Measurements from ENCODE around the gene MC1R. TPM values are rescaled to one million over a fixed set of nuclear protein-coding genes. Genes with fewer than 3 reads are reported as not detected.

MC1R gene
- polyA plus RNA-seq, 3 donors = 0.21 to 3.9 TPM; not detected in 1

DNA sequence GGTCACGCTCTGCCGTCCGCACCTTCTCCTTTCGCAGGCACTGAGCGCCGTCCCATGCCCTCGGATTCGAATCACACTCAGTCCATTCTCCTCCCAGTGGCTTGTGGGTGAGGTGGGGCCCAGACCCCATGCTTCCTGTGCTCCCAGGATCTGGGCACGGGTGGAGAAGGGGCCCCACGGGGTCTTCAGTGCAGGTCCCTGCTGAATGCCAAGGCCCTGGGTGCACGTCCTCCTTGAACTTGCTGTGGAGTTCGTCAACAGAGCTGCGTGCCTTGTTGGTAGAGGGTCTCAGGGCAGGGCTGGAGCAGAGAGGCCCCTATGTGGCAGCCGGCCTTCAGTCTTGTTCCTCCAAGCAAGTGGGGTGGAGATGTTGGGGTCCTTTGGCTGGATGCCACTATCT, 7.3 kb upstream of the MC1R start:
- peaks cover 26 to 51% of the 10 kb centered on the region in 2 donors for H3K36me3 Mint-ChIP-seq
- DNase-seq = no peak
- 94% methylated on average over 8 of the region's 14 CpGs for WGBS (ENCODE audit: insufficient coverage)

DNA sequence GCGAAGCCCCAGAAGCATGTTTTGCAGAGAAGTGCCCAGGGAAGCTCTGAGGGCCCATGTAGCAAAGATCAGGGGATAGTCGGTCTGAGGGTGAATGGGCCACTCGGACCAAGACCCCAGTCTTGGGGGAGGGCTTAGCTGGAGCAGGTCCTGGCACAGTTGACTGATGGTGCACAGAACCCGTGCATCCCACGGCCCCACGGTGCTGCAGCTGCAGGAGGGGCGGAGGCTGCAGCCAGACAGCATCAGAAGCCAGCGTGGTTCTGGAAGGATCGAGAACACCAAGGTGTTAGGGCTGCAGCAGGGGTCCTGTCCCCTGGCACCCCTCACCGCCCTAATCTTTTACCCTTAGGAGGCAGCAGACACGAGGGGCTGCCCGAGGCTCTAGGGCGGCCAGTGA, 6.5 kb upstream of the MC1R start:
- Mint-ChIP-seq H3K9me3 (peaks cover 0 to 2% (median 0%) of the 10 kb centered on the region in 7 donors), H3K36me3 (peaks cover 18 to 43% of the 10 kb centered on the region in 2 donors), H3K4me3 (no peak overlapping the region), H3K27ac (no peak overlapping the region), H3K4me1 (peaks cover 7% of the 10 kb centered on the region), H3K27me3 (ENCODE audit: low read depth in 3 of 3) (peaks cover 1 to 15% (median 6%) of the 10 kb centered on the region in 3 donors)
- Histone ChIP-seq H2AFZ (ENCODE audit: insufficient read depth, low read depth, low read length, poor library complexity, severe bottlenecking) (no peak overlapping the region), H3K27ac (ENCODE audit: low read depth in 1 of 2, low read length in 2 of 2) (no peak overlapping the region), H3K9me3 (replicated peaks in 1 of 2; ENCODE audit: control insufficient read depth in 1 of 2, insufficient read depth in 1 of 2, low read length in 2 of 2) (no peaks in the 10 kb centered on the region), H3K4me2 (replicated peaks; ENCODE audit: extremely low read depth, low read length, poor library complexity, severe bottlenecking) (no peak overlapping the region), H3K27me3 (ENCODE audit: control insufficient read depth in 2 of 2, insufficient read depth in 2 of 2, low read length in 2 of 2) (no peaks in the 10 kb centered on the region), H4K20me1 (ENCODE audit: insufficient read depth, low read length) (peaks cover 57% of the 10 kb centered on the region), H3K79me2 (ENCODE audit: insufficient read depth, low read length) (no peaks in the 10 kb centered on the region), H3K36me3 (replicated peaks in 1 of 2; ENCODE audit: control insufficient read depth in 1 of 2, insufficient read depth in 2 of 2, low read length in 2 of 2) (peaks cover 19 to 29% of the 10 kb centered on the region in 2 donors), H3K4me1 (ENCODE audit: control insufficient read depth in 1 of 2, insufficient read depth in 2 of 2, low read length in 2 of 2) (peaks cover 0 to 7% of the 10 kb centered on the region in 2 donors), H3K4me3 (replicated peaks in 1 of 3; ENCODE audit: low read depth in 2 of 3, low read length in 3 of 3) (no peak overlapping the region), H3K9ac (ENCODE audit: insufficient read depth, low read length, poor library complexity, severe bottlenecking) (no peak overlapping the region)
- TF ChIP-seq, protein P1, sequence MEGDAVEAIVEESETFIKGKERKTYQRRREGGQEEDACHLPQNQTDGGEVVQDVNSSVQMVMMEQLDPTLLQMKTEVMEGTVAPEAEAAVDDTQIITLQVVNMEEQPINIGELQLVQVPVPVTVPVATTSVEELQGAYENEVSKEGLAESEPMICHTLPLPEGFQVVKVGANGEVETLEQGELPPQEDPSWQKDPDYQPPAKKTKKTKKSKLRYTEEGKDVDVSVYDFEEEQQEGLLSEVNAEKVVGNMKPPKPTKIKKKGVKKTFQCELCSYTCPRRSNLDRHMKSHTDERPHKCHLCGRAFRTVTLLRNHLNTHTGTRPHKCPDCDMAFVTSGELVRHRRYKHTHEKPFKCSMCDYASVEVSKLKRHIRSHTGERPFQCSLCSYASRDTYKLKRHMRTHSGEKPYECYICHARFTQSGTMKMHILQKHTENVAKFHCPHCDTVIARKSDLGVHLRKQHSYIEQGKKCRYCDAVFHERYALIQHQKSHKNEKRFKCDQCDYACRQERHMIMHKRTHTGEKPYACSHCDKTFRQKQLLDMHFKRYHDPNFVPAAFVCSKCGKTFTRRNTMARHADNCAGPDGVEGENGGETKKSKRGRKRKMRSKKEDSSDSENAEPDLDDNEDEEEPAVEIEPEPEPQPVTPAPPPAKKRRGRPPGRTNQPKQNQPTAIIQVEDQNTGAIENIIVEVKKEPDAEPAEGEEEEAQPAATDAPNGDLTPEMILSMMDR (IDR thresholded peaks at IDR 0.05) = no peak
- intact Hi-C loops (cut with micrococcal nuclease) = no loop called here
- 97% methylated on average over 13 of the region's 13 CpGs for WGBS (ENCODE audit: insufficient coverage)
- no peak for DNase-seq

More for the DNA sequence above, 7.3 kb upstream of the MC1R start:
- H3K9ac ChIP-seq (ENCODE audit: insufficient read depth, low read length, poor library complexity, severe bottlenecking) = no peak overlapping the region
- peaks cover 0 to 6% of the 10 kb centered on the region in 2 donors for H3K9me3 ChIP-seq (replicated peaks in 1 of 2; ENCODE audit: control insufficient read depth in 1 of 2, insufficient read depth in 1 of 2, low read length in 2 of 2)
- no peak overlapping the region for H3K27ac ChIP-seq (ENCODE audit: low read depth in 1 of 2, low read length in 2 of 2)
- intact Hi-C loops (cut with micrococcal nuclease) = no loop called here
- peaks cover 0 to 7% of the 10 kb centered on the region in 2 donors for H3K4me1 ChIP-seq (ENCODE audit: control insufficient read depth in 1 of 2, insufficient read depth in 2 of 2, low read length in 2 of 2)
- no peak overlapping the region for H3K4me3 Mint-ChIP-seq
- H3K9me3 Mint-ChIP-seq = peaks cover 0 to 7% (median 1%) of the 10 kb centered on the region in 7 donors
- no peak overlapping the region for H3K4me3 ChIP-seq (replicated peaks in 1 of 3; ENCODE audit: low read depth in 2 of 3, low read length in 3 of 3)
- H3K4me1 Mint-ChIP-seq = peaks cover 7% of the 10 kb centered on the region
- no peaks in the 10 kb centered on the region for H3K79me2 ChIP-seq (ENCODE audit: insufficient read depth, low read length)
- no peaks in the 10 kb centered on the region for H3K27me3 ChIP-seq (ENCODE audit: control insufficient read depth in 2 of 2, insufficient read depth in 2 of 2, low read length in 2 of 2)
- no peak overlapping the region for H3K4me2 ChIP-seq (replicated peaks; ENCODE audit: extremely low read depth, low read length, poor library complexity, severe bottlenecking)
- H3K36me3 ChIP-seq (replicated peaks in 1 of 2; ENCODE audit: control insufficient read depth in 1 of 2, insufficient read depth in 2 of 2, low read length in 2 of 2) = peaks cover 27 to 37% of the 10 kb centered on the region in 2 donors
- peaks cover 1 to 8% (median 4%) of the 10 kb centered on the region in 3 donors for H3K27me3 Mint-ChIP-seq (ENCODE audit: low read depth in 3 of 3)
- TF ChIP-seq, protein P1 (IDR thresholded peaks at IDR 0.05) = no peak
- H4K20me1 ChIP-seq (ENCODE audit: insufficient read depth, low read length) = peaks cover 65% of the 10 kb centered on the region
- no peak overlapping the region for H3K27ac Mint-ChIP-seq
- no peak overlapping the region for H2AFZ ChIP-seq (ENCODE audit: insufficient read depth, low read depth, low read length, poor library complexity, severe bottlenecking)

All from CD14-positive monocyte (primary cell).